ENCODE results near the gene CD36. TPM values are rescaled to one million over a fixed set of nuclear protein-coding genes. Genes with fewer than 3 reads are reported as not detected.

Gene CD36
- total and polyA plus RNA-seq, 2 of the 8 experiments (the other 6 are each of a cell fraction or from before 2014, with no cell fraction given), result 0.33 to 0.60 TPM

- TF ChIP-seq YY1 (IDR thresholded peaks at IDR 0.05; ENCODE audit: low read depth, low read length), result no peak
- no peak for TF ChIP-seq EP300 (IDR thresholded peaks at IDR 0.05; ENCODE audit: borderline replicate concordance in 1 of 2, low read depth in 2 of 2, low read length in 2 of 2)
- no peak for TF ChIP-seq SIN3A (conservative IDR thresholded peaks at IDR 0.05 in 1 of 2, IDR thresholded peaks at IDR 0.05 in 1 of 2; ENCODE audit: low read depth in 1 of 2, low read length in 2 of 2)
Observed at GRCh38 chr7:80611353-80611752, 27.1 kb upstream of the CD36 start (continued).

Data from H1 (cell line).